CD4-positive, alpha-beta T cell (primary cell): ENCODE data around the gene GJA9. TPM values are rescaled to one million over a fixed set of nuclear protein-coding genes. Genes with fewer than 3 reads are reported as not detected.
"Not testable (repeated sequence)": the region's sequence is repeated elsewhere in the genome, so short reads cannot be mapped to it uniquely, and the experiment has no call there.

Source experiments
- ATAC-seq: fragments of 200-7000 bp; cut with Tn5 transposase; one replicate; pipeline ENCODE4 v1.10.0; 2022; ENCODE audit warnings: mild to moderate bottlenecking; ENCODE audit not compliant: poor library complexity
- CTCF ChIA-PET: fragments of 350-600 bp; sonication (Branson Sonifier 250); formaldehyde crosslinking; loops from one replicate; lab custom pipeline; 2021; ENCODE audit warnings: antibody characterized with exemption, inconsistent platforms; lab: Charles Lee
- POLR2A ChIA-PET: fragments of 350-600 bp; sonication (Branson Sonifier 250); formaldehyde crosslinking; loops from one replicate; lab custom pipeline; 2021; ENCODE audit warnings: antibody characterized with exemption, inconsistent platforms; lab: Charles Lee
- DNase-seq, 14 experiments: peaks; one replicate each; pipeline ENCODE4 v3.0.0-alpha.2; 2013 to 2020; ENCODE audit warnings: mixed read lengths in 2 of 14
- H3K27ac ChIP-seq, 2 donors: one replicate each; pipeline versions ENCODE4 v1.5.1 to v1.7.0; 2013; ENCODE audit warnings: low read length in 2 of 2, low read depth in 1 of 2, mild to moderate bottlenecking in 1 of 2
- H3K27me3 ChIP-seq, 2 experiments: 1 replicate in 1 of 2; 2 replicates in 1 of 2; pipeline versions ENCODE4 v1.6.1 to v1.7.0; 2013; ENCODE audit warnings: low read length in 2 of 2, control low read depth in 1 of 2, mild to moderate bottlenecking in 1 of 2, moderate library complexity in 1 of 2; ENCODE audit not compliant: insufficient read depth in 2 of 2, control insufficient read depth in 1 of 2
- H3K36me3 ChIP-seq: one replicate; pipeline ENCODE4 v1.6.1; 2013; ENCODE audit warnings: low read length, control low read depth; ENCODE audit not compliant: insufficient read depth
- H3K4me1 ChIP-seq: one replicate; pipeline ENCODE4 v1.6.1; 2013; ENCODE audit warnings: low read length, control low read depth; ENCODE audit not compliant: insufficient read depth
- H3K4me3 ChIP-seq: one replicate; pipeline ENCODE4 v1.5.1; 2013; ENCODE audit warnings: mild to moderate bottlenecking, low read length, moderate library complexity
- H3K9me3 ChIP-seq, 2 experiments: 1 replicate in 1 of 2; 2 replicates in 1 of 2; pipeline versions ENCODE4 v1.6.1 to v1.7.0; 2013; ENCODE audit warnings: low read length in 2 of 2, mild to moderate bottlenecking in 2 of 2, control low read depth in 1 of 2, moderate library complexity in 1 of 2; ENCODE audit not compliant: control insufficient read depth in 1 of 2, insufficient read depth in 1 of 2
- H3K27ac Mint-ChIP-seq: one replicate; pipeline ENCODE4 v1.8.0; 2020; ENCODE audit warnings: mixed read lengths
- H3K27me3 Mint-ChIP-seq: one replicate; pipeline ENCODE4 v1.8.0; 2021; ENCODE audit warnings: mixed read lengths
- H3K36me3 Mint-ChIP-seq: one replicate; pipeline ENCODE4 v1.8.0; 2021; ENCODE audit warnings: low read depth, mixed read lengths
- H3K4me1 Mint-ChIP-seq: one replicate; pipeline ENCODE4 v1.8.0; 2021; ENCODE audit warnings: low read depth, mixed read lengths
- H3K4me3 Mint-ChIP-seq: one replicate; pipeline ENCODE4 v1.8.0; 2020; ENCODE audit warnings: mild to moderate bottlenecking, mixed read lengths
- H3K9me3 Mint-ChIP-seq: one replicate; pipeline ENCODE4 v1.8.0; 2020; ENCODE audit warnings: mixed read lengths
- CTCF ChIP-seq: fragments of 200-600 bp; IDR thresholded peaks from one replicate; pipeline ENCODE4 v1.8.0; 2022; ENCODE audit warnings: antibody characterized with exemption, mild to moderate bottlenecking
- intact Hi-C, 2 experiments: fragments of 100-400 bp; cut with DNase I in 1 of 2; cut with micrococcal nuclease in 1 of 2; formaldehyde crosslinking; loops; one replicate each; pipeline versions ENCODE4 v1.15.1 to v1.9.0; 2023 to 2025; cut with DNase I, micrococcal nuclease
- total RNA-seq, 174 experiments: library from RNA in 2 of 174; stranded (reverse) in 2 of 174; gene quantifications; one replicate each; pipeline ENCODE4 v1.2.3 and lab custom pipeline; 2021 to 2026

GJA9 gene
- total RNA-seq, 2 experiments from 2014 or later = not detected

GRCh38 chr1:38917337-38917736, 36.0 kb upstream of the GJA9 start:
- Histone ChIP-seq H3K27me3 (no peaks in the 10 kb centered on the region), H3K9me3 (no peaks in the 10 kb centered on the region), H3K36me3 (no peaks in the 10 kb centered on the region), H3K27ac (no peak overlapping the region), H3K4me3 (no peak overlapping the region), H3K4me1 (no peaks in the 10 kb centered on the region)
- DNase-seq (no peak), ATAC-seq (no peak)
- no peak overlapping the region for H3K27ac Mint-ChIP-seq
- H3K36me3 Mint-ChIP-seq = no peaks in the 10 kb centered on the region
- H3K9me3 Mint-ChIP-seq = no peaks in the 10 kb centered on the region
- no peak overlapping the region for H3K4me3 Mint-ChIP-seq
- ChIA-PET CTCF (no interaction called here), POLR2A (no interaction called here)
- intact Hi-C loops = no loop called here
- H3K27me3 Mint-ChIP-seq = no peaks in the 10 kb centered on the region
- TF ChIP-seq CTCF = no peak
- H3K4me1 Mint-ChIP-seq = no peaks in the 10 kb centered on the region

GRCh38 chr1:38915352-38915948, 34.1 kb upstream of the GJA9 start:
- H3K27ac Mint-ChIP-seq = no peak overlapping the region
- Histone ChIP-seq H3K4me3 (no peak overlapping the region), H3K9me3 (no peaks in the 10 kb centered on the region), H3K36me3 (no peaks in the 10 kb centered on the region), H3K27me3 (no peaks in the 10 kb centered on the region), H3K27ac (no peak overlapping the region), H3K4me1 (no peaks in the 10 kb centered on the region)
- H3K4me1 Mint-ChIP-seq = no peaks in the 10 kb centered on the region
- H3K27me3 Mint-ChIP-seq = no peaks in the 10 kb centered on the region
- POLR2A ChIA-PET = no interaction called here
- no peak overlapping the region for H3K4me3 Mint-ChIP-seq
- no peaks in the 10 kb centered on the region for H3K36me3 Mint-ChIP-seq
- CTCF ChIA-PET = no interaction called here
- DNase-seq = no peak
- intact Hi-C loops = no loop called here
- no peaks in the 10 kb centered on the region for H3K9me3 Mint-ChIP-seq
- TF ChIP-seq CTCF = no peak
- no peak for ATAC-seq

GRCh38 chr1:38914908-38915307, 33.5 kb upstream of the GJA9 start:
- intact Hi-C loops, H3K36me3 ChIP-seq, H3K27ac ChIP-seq, H3K4me3 ChIP-seq, H3K4me3 Mint-ChIP-seq, H3K4me1 ChIP-seq, DNase-seq, H3K36me3 Mint-ChIP-seq, H3K9me3 ChIP-seq, H3K27ac Mint-ChIP-seq, POLR2A ChIA-PET, H3K9me3 Mint-ChIP-seq, H3K4me1 Mint-ChIP-seq, ATAC-seq, H3K27me3 Mint-ChIP-seq, H3K27me3 ChIP-seq: not testable (repeated sequence)
- CTCF ChIA-PET = interaction anchor here (0.7 kb wide), 1 partner anchor 477 kb away, joined by 3 read pairs; no protein-coding TSS in a partner anchor

DNA sequence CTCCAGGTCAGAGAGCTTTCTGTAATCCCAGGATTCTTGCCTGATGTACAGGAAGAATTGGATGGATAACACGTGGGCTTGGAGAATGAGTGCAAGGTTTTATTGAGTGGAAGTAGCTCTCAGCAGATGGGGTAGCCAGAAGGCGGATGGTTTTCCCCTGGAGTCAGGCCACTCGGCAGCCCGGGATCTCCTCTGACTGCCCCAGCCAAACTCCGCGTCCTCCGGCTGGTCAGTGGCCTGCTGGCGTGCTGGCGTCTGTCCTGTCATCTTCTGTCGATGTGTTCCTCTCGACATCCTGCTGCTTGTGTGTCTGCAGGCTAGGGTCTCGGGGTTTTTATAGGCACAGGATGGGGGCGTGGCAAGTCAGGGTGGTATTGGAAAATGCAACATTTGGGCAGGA, 27.4 kb upstream of the GJA9 start:
- ChIA-PET CTCF (no interaction called here), POLR2A (no interaction called here)
- DNase-seq = no peak
- Mint-ChIP-seq H3K36me3 (no peaks in the 10 kb centered on the region), H3K9me3 (no peaks in the 10 kb centered on the region), H3K27ac (no peak overlapping the region), H3K27me3 (no peaks in the 10 kb centered on the region), H3K4me1 (no peaks in the 10 kb centered on the region), H3K4me3 (no peak overlapping the region)
- TF ChIP-seq CTCF = no peak
- no peak overlapping the region for H3K4me3 ChIP-seq
- no peak overlapping the region for H3K27ac ChIP-seq
- intact Hi-C loops = no loop called here
- no peaks in the 10 kb centered on the region for H3K36me3 ChIP-seq
- peaks cover 8 to 15% of the 10 kb centered on the region in 2 experiments for H3K9me3 ChIP-seq
- no peak for ATAC-seq
- H3K4me1 ChIP-seq = no peaks in the 10 kb centered on the region
- no peaks in the 10 kb centered on the region for H3K27me3 ChIP-seq
